WI38 (cell line): ENCODE measurements around the gene DSEL.

Source experiments
- H3K4me3 ChIP-seq: 2 replicates; pipeline ENCODE4 v1.5.1; 2011; ENCODE audit warnings: low read depth, mild to moderate bottlenecking, control low read depth, low read length
- CTCF ChIP-seq: IDR thresholded peaks from 2 replicates; pipeline ENCODE4 v1.5.1; 2012; ENCODE audit warnings: low read depth, mild to moderate bottlenecking, control low read depth, low read length

The DSEL gene

GRCh38 chr18:67500522-67501205, 15.9 kb downstream of the DSEL start:
- no peak for TF ChIP-seq CTCF
- H3K4me3 ChIP-seq = no peak overlapping the region

- no peak overlapping the region for H3K4me3 ChIP-seq
- TF ChIP-seq CTCF = no peak
Measured at GRCh38 chr18:67496469-67496868, 20.1 kb downstream of the DSEL start.

GRCh38 chr18:67486534-67486933, 30.0 kb downstream of the DSEL start:
- TF ChIP-seq CTCF = no peak
- H3K4me3 ChIP-seq = no peak overlapping the region

GRCh38 chr18:67485655-67486054, 30.9 kb downstream of the DSEL start:
- no peak overlapping the region for H3K4me3 ChIP-seq
- TF ChIP-seq CTCF = no peak

GRCh38 chr18:67484458-67484857, 32.1 kb downstream of the DSEL start:
- H3K4me3 ChIP-seq = no peak overlapping the region
- TF ChIP-seq CTCF = no peak

- H3K4me3 ChIP-seq = no peak overlapping the region
- TF ChIP-seq CTCF = no peak
Measured at GRCh38 chr18:67483952-67484351, 32.6 kb downstream of the DSEL start.

- H3K4me3 ChIP-seq = no peak overlapping the region
- no peak for TF ChIP-seq CTCF
Measured at GRCh38 chr18:67483237-67483636, 33.3 kb downstream of the DSEL start.
